Measurements from ENCODE around the gene NUP133. TPM values are rescaled to one million over a fixed set of nuclear protein-coding genes. Genes with fewer than 3 reads are reported as not detected.
"Not testable (repeated sequence)": the region's sequence is repeated elsewhere in the genome, so short reads cannot be mapped to it uniquely, and the experiment has no call there.

The NUP133 gene
- total RNA-seq, 1 donor from 2014 or later = 38.3 TPM

DNA sequence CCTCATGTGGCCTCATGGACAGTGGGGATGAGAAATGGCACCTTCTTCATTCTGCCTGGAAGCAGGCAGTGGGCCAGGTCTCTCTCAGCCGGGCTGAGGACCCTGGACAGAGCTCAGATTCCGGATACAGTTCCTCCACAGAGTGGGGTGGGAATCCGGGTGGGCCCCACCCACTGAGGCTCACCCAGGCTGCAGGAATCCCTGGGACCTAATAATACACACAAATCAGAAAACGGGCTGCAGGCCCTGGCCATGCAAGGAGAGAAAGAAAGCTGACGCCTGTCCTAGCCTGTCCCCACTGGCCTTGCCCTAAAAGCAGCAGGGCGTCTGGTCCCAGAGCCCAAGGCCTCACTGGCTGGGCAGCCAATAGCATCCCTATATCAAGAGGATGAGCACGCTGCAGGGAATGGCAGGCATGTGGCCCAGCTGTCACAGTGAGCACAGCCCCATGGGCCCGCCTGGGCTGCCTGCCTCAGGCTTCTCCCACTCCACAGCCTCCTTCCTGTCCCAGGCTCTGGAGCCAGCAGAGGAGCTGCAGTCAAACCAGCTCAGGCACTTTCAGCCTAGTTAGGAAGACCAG, 99.6 kb downstream of the NUP133 start:
- Histone ChIP-seq H3K9me3 (no peaks in the 10 kb centered on the region), H3K27me3 (peaks cover 4% of the 10 kb centered on the region), H3K36me3 (no peaks in the 10 kb centered on the region), H3K4me3 (no peak overlapping the region), H3K27ac (no peak overlapping the region), H3K4me1 (peaks cover 43% of the 10 kb centered on the region)
- intact Hi-C loops (cut with DNase I) = no loop called here
- no peak for DNase-seq (ENCODE audit: extremely low spot score in 2 of 2)
- TF ChIP-seq POLR2A (IDR thresholded peaks at IDR 0.05) (no peak), POLR2AphosphoS5 (IDR thresholded peaks at IDR 0.05; ENCODE audit: insufficient read depth in 1 of 2, low read depth in 1 of 2) (no peak), CTCF (IDR thresholded peaks at IDR 0.05) (no peak)

DNA sequence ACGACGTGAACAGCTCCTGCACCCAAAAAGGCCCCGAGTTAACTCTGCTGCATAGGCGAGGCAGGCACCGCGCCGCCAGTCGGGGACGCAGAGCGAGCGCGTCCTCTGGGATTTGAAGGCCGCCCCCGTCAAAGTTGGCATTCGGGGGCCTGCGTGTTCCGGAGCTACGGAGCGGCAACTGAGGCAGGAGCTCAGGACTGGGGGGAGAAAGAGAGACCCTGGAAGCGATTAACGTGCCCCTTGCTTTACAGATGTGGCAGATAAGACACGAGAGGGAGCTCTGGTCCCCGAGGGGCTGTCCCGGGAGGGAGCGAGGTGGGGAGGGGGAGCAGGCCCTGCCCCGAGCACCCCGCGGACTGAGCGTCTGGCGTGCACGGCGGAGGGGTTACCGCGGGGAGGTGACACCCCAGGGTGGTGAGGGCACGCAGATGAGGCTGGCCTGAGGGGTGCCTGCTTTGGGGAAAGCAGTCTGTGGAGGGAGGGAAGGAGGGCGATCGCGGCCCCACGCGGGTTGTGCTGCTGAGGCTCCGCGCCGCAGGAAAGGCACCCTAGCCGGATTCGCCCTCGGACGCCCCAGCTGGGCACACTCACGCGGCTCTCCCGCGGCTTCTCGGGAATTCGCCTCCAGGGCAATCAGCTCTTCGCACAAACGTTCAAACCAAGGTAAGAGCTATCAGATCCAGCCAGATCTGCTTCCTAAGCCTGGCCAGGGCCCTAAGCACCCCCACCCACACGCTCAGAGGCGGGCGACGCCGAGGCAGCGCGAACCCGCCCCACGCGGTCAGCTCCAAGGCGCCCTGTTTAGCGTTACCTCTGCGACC, 100.7 kb downstream of the NUP133 start:
- peak overlapping the region; percentile 30 to 31 for H3K4me3 ChIP-seq
- H3K4me1 ChIP-seq = peaks cover 43% of the 10 kb centered on the region
- DNase-seq (ENCODE audit: extremely low spot score in 2 of 2) = no peak
- H3K9me3 ChIP-seq = no peaks in the 10 kb centered on the region
- TF ChIP-seq POLR2AphosphoS5 (IDR thresholded peaks at IDR 0.05; ENCODE audit: insufficient read depth in 1 of 2, low read depth in 1 of 2) (no peak), POLR2A (IDR thresholded peaks at IDR 0.05) (no peak), CTCF (IDR thresholded peaks at IDR 0.05) (no peak)
- no peak overlapping the region for H3K27ac ChIP-seq
- H3K27me3 ChIP-seq = peaks cover 4% of the 10 kb centered on the region
- intact Hi-C loops (cut with DNase I) = no loop called here
- no peaks in the 10 kb centered on the region for H3K36me3 ChIP-seq

- H3K9me3 ChIP-seq = no peaks in the 10 kb centered on the region
- H3K36me3 ChIP-seq = no peaks in the 10 kb centered on the region
- intact Hi-C loops (cut with DNase I) = no loop called here
- DNase-seq (ENCODE audit: extremely low spot score in 2 of 2) = no peak
- H3K4me1 ChIP-seq = peaks cover 41% of the 10 kb centered on the region
- no peak overlapping the region for H3K27ac ChIP-seq
- H3K4me3 ChIP-seq = peak overlapping the region in 1 of 2 donors; percentile 30
- H3K27me3 ChIP-seq = peaks cover 4% of the 10 kb centered on the region
- TF ChIP-seq POLR2AphosphoS5 (IDR thresholded peaks at IDR 0.05; ENCODE audit: insufficient read depth in 1 of 2, low read depth in 1 of 2) (no peak), CTCF (IDR thresholded peaks at IDR 0.05) (no peak), POLR2A (IDR thresholded peaks at IDR 0.05) (no peak)
Observed at GRCh38 chr1:229406798-229407197, 101.3 kb downstream of the NUP133 start.

GRCh38 chr1:229403573-229403972, 104.6 kb downstream of the NUP133 start:
- Histone ChIP-seq H3K9me3 (no peaks in the 10 kb centered on the region), H3K4me1 (peaks cover 14% of the 10 kb centered on the region), H3K27ac (no peak overlapping the region), H3K4me3 (no peak overlapping the region), H3K27me3 (peaks cover 4% of the 10 kb centered on the region), H3K36me3 (no peaks in the 10 kb centered on the region)
- intact Hi-C loops (cut with DNase I) = no loop called here
- DNase-seq (ENCODE audit: extremely low spot score in 2 of 2) = no peak
- TF ChIP-seq POLR2A (IDR thresholded peaks at IDR 0.05) (no peak), CTCF (IDR thresholded peaks at IDR 0.05) (no peak), POLR2AphosphoS5 (IDR thresholded peaks at IDR 0.05; ENCODE audit: insufficient read depth in 1 of 2, low read depth in 1 of 2) (no peak)

DNA sequence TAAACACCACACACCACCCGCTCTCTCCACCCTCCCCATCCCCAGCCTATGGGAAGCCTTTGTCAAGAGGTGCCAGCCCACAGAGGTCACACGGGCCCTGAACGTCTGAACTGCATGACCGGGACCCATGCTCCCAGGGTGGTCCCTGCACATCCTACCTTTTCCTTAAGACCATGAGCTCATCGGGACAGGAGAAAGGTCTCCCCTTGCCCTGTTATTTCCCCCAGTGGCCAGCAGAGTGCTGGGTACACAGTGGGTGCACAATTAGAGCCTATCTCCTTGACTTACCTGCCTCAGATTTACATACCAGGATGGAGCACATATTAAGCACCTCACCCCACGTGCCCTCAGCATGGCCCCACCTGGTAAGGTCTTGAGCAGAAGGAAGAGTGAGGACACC, 105.1 kb downstream of the NUP133 start:
- Histone ChIP-seq H3K27ac (no peak overlapping the region), H3K36me3 (no peaks in the 10 kb centered on the region), H3K4me1 (peaks cover 12% of the 10 kb centered on the region), H3K9me3 (no peaks in the 10 kb centered on the region), H3K4me3 (no peak overlapping the region), H3K27me3 (peaks cover 4% of the 10 kb centered on the region)
- DNase-seq (ENCODE audit: extremely low spot score in 2 of 2) = no peak
- TF ChIP-seq CTCF (IDR thresholded peaks at IDR 0.05) (no peak), POLR2AphosphoS5 (IDR thresholded peaks at IDR 0.05; ENCODE audit: insufficient read depth in 1 of 2, low read depth in 1 of 2) (no peak), POLR2A (IDR thresholded peaks at IDR 0.05) (no peak)
- intact Hi-C loops (cut with DNase I) = no loop called here

- H3K4me1 ChIP-seq; H3K4me3 ChIP-seq; H3K36me3 ChIP-seq; H3K9me3 ChIP-seq; intact Hi-C loops (cut with DNase I); H3K27me3 ChIP-seq; DNase-seq (ENCODE audit: extremely low spot score in 2 of 2); H3K27ac ChIP-seq: not testable (repeated sequence)
Observed at GRCh38 chr1:229402329-229402728, 105.8 kb downstream of the NUP133 start.

All from vagina (tissue), 2 donors.